Measurements from ENCODE around the gene CREB3L4.

CREB3L4 gene

GRCh38 chr1:153967107-153967999 lies at the start of gene CREB3L4:
CREB3L4 (plus strand) TSS chr1:153967902; CDS start chr1:153968526, 624 bp downstream.
- DNase-seq = peak; percentile 72

GRCh38 chr1:153919876-153920852 lies 47.5 kb upstream of the CREB3L4 start:
- DNase-seq = no peak

DNA sequence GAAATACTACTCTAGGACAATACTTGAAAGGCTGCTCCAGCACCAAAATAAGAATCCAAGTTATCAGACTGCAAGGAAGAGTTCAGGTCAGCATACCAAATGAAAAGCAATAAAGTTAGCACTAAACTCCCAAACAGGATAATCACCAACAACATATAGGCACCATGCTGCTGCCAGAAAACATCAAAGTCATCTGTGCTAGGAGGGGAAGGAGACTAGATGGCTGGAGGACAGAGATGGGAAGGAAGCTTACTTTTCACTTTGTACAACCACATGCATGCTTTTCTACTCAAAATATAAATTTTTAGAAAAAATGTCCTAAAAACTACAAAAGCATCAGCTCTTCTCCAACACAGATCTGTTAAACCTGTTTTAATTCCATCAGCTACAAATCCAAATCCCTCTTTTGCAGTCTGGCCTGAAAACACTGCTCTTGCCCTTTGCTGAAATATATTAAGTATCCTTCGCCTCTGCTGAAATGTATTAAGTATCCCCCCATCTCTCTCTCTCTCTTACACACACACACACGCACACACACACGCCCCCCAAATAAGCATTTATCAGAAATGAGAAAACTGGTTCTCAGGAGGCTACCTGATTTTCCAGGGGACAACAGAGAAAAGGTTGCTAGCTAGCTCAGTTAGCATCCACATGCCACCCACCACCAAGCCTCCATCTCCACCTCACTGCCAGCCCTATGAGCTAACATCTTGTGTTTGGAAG lies 46.5 kb upstream of the CREB3L4 start:
- DNase-seq = no peak

GRCh38 chr1:153921803-153922075 lies 46.0 kb upstream of the CREB3L4 start:
- no peak for DNase-seq

- DNase-seq = no peak
Observed at GRCh38 chr1:153922076-153922971, 45.4 kb upstream of the CREB3L4 start.

DNA sequence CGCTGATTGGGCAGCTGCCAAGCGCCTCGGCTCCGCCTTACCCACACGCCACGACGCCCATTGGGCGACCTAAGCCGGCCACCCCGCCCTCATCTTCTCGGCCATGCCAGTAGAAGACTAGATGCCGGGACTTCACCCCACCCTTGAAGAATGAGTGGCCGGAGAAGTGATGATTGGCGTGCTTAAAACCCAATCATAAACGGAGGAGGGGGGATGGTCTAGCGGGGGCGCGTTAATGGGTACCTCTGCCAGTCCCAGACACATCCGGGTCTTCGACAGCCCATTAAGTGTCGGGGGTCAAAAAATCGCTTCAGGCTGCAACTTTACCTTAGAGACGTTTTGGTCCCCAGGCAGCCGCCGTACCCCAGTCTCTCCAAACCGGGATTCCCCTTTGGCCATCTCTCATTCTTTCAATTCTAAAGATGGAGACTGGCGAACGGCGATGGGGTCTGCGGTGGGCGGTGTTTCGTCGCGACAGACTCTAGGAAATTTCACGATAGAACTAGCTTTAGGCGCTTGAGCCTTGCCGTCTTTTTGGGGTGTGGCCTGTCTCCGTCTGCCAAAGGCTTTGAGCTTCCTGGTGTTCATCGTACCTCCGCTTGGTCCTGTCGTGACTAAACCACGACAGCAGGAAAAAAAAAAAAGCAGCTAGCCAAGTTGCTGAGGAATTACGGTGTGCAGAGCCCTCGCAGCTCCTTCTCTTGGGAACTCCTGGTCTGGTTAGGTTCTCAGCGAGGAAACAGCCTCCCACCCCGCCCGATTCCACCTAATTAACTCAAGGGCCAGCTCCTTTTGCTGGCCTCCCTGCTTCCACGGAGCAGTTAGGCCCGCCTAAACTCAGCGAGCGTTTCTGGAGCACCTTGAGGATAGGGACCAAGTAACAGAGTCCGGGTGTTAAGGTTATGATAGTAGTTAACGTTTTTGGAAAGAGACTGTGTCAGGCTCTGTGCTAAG lies 44.5 kb upstream of the CREB3L4 start, which contains the start of gene GATAD2B:
GATAD2B (minus strand) TSS at position 1 of the 954 bp plus-strand sequence. CDS start 94,625 bp downstream, outside the sequence.
- peak; percentile 95 for DNase-seq

GRCh38 chr1:153926405-153926804 lies 41.3 kb upstream of the CREB3L4 start:
- DNase-seq = no peak

DNA sequence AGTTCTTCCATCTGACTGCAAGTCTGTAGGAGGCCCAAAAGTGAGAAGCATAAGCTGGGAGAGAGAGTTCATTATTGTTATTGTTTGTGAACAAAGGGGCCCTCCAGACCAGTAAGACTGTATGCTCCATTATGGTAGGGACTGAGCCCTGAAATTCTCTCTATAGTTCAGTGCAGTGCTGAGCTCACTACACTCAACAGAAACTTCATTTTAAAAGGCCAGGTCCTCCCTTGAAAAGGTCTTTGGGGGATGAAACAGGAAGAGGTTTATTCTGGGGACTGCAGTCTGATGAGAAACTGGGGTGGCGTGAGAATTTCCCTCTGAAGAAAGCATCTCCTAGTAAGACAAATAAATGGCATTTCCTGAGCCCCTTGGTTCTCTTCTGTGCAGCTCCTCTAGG lies 39.5 kb upstream of the CREB3L4 start:
- DNase-seq = no peak

DNA sequence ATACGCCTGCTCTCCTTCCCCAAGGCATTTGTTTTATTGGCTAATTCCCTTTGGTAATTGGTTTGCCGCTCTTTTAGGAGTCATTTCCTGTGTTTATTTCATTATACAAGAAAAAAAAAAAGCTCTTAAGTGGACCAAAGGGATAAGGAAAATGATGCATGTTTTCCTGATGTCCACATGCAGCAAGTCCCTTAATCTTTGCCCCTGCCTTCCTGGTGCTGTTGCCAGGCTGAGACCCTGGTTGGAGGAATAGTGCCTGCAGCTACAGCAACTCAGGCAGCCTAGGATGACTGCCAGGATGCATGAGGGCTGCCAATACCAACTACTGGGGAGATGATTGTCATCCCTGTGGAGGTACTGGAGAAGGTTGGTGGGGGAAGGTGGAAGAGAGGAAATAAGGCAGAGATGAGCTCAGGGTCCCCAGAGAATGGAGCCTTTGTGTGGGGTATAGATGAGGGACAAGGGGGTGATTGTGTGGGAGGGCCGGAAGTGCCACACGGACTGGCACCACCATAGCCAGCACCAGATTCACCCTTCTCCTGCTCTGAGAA lies 38.8 kb upstream of the CREB3L4 start:
- no peak for DNase-seq

DNA sequence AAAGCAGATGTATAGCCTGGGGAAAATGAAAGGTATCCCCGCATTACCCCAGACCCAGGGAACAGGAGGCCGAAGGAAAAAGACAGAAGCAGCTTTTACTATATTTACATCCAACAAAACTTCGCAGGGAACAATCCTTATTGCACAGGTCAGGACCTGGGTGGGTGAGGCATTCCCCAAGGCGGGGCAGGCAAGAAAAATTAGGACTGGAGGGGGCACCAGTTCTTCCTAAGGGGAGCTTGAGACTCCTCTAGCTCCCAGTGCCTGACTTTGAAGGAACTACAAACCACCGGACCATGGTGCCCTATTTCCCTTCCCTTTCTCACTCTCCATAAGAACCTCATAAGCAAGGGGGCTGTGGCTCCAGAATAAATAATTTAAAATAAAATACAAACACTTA lies 38.3 kb upstream of the CREB3L4 start:
- DNase-seq = no peak

- DNase-seq = no peak
Observed at GRCh38 chr1:153929981-153930948, 37.4 kb upstream of the CREB3L4 start.

DNA sequence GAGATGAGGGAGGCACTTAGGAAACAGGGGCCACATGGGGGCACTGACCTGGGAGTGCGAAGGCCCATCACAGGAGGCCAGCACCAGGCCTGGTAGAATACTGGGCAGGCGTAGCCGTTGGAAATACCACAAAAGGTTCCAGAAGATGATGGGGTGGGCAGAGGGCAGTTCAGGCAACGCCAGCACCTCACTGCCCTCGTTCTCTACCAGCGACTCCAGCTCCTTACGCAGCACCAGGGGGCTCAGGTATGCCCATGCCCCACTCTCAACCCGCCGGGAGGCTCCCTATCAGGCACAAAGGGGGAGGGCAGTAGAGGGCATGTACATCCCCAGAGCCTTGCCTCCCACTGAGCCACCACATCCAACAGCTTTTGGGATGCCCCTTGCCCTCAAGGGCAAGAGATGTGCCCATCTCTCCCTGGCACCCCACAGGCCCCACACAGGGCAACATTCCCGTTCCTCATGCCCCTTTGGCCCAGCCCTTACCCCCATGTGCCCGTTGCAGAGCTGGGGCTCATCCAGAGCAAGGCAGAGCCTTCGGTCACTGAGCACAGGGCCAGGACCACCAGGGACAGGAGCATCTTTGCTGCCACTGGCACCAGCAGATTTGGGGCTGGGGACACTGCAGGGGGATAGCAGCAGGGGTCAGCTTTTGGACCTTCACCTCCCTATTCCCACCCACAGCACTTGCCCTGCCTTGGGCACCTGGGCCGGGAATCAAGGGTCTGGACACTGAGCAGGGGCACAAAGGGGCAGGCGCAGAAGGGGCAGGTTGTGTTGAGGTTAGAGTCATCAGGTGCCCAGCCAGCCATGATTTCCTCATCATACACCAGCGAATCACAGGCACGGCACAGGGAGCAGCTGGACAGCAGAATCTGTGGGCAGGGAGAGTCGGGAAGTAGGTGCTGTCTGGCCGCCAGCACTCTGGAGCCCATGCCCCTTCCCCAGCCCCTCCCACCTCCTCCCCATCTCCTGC lies 35.3 kb upstream of the CREB3L4 start:
- no peak for DNase-seq

- no peak for DNase-seq
Observed at GRCh38 chr1:153933430-153933829, 34.3 kb upstream of the CREB3L4 start.

DNA sequence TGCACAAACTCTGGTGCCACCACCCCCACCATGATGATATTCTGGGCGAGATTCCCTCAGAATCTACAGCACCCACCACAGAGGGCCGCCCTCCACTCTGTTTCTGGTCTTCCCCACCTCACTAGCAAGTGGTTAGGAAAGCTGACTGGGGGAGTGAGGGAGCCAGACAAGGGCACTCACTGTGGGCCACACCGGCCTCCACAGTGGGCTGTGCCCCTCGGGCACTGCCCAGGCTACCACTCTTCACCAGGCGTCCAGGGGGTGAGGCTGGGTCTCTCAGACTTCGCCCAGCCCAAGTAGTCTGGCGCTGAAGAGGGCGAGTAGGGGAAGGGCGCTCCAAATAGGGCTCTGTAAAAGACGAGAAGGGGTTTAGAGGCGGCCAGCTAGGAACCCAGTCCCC lies 33.7 kb upstream of the CREB3L4 start:
- DNase-seq = no peak

GRCh38 chr1:153934746-153935145 lies 33.0 kb upstream of the CREB3L4 start:
- no peak for DNase-seq

DNA sequence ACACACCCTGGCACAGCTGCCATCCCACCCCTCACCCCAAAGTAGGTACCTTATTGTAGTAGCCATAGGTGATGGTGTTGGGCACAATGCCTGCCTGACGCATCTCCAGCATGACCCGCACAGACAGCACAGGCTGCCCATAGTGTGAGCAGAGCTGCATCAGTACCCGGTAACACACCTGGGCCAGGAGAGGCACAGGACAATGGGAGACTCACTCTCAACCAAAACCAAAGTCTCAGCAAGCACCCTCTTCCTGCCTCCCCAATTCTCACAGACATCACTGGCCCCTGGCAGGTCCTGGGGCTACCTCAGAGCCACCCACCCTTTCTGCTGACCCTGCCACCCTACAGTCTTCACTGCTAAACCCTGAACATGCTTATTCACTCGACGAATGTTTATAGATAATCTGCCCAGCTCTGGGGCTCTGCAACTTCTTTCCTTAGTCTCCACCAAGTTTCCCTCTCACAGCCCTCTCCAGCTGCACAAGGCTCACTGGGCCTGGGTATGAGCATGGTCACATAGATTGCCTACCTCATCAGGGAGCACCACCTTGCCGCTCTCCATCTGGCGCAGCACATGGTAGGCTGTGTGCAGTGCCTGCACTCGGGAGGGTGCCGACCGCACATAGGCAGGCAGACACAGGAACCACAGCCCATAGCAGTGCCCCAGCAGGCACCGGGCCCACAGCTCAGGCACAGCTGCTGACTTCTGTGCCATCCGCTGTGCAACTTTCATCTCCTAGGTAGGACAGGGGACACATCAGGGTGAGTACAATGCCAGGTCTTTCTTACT lies 31.5 kb upstream of the CREB3L4 start:
- DNase-seq = no peak

- DNase-seq = no peak
Observed at GRCh38 chr1:153937331-153937730, 30.4 kb upstream of the CREB3L4 start.

All from activated CD4-positive, CD25-positive, alpha-beta regulatory T cell treated with anti-CD3 and anti-CD28 coated beads, Interleukin-2, amount 50 U/mL, for 72 hours (primary cell).